OCI-LY7 (cell line): ENCODE results near the gene SINHCAF.

Source experiments
- EZH2phosphoT487 ChIP-seq: fragments of 200-600 bp; sonication (generic); IDR thresholded peaks from 2 replicates; pipeline ENCODE4 v1.6.1; 2018; ENCODE audit warnings: low read depth, borderline replicate concordance, mild to moderate bottlenecking, mixed run types, antibody characterized with exemption, low read length, moderate library complexity, mixed read lengths
- TF ChIP-seq, protein P1 (sequence below): fragments of 200-600 bp; sonication (generic); conservative IDR thresholded peaks from 2 replicates; pipeline ENCODE4 v1.5.1; 2014; ENCODE audit warnings: mild to moderate bottlenecking, antibody characterized with exemption, low read length, moderate library complexity, mixed read lengths

DNA sequence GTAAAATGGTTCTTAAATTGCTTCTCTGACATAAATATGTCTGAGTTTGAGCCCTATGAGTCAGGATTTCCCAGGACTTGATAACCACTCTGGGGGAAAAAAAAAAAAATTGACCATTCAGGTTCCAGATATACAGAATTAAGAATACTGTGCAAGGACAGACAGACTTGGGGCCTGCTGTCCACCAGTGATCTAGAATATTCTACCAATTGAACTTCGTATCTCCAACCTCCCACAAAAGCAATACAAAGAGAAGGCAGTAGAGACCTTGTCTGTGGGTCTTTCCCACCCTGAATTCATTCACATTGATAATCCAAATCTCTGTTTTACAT is 4.1 kb downstream of the SINHCAF start:
- TF ChIP-seq, protein P1, sequence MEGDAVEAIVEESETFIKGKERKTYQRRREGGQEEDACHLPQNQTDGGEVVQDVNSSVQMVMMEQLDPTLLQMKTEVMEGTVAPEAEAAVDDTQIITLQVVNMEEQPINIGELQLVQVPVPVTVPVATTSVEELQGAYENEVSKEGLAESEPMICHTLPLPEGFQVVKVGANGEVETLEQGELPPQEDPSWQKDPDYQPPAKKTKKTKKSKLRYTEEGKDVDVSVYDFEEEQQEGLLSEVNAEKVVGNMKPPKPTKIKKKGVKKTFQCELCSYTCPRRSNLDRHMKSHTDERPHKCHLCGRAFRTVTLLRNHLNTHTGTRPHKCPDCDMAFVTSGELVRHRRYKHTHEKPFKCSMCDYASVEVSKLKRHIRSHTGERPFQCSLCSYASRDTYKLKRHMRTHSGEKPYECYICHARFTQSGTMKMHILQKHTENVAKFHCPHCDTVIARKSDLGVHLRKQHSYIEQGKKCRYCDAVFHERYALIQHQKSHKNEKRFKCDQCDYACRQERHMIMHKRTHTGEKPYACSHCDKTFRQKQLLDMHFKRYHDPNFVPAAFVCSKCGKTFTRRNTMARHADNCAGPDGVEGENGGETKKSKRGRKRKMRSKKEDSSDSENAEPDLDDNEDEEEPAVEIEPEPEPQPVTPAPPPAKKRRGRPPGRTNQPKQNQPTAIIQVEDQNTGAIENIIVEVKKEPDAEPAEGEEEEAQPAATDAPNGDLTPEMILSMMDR: no peak
- TF ChIP-seq EZH2phosphoT487: no peak
